ENCODE results near the gene CARM1. TPM values are rescaled to one million over a fixed set of nuclear protein-coding genes. Genes with fewer than 3 reads are reported as not detected.
A peak's percentile ranks its signal among the peaks of the same experiment; 100 is the strongest.

CARM1 gene
- total RNA-seq, 2 donors from 2014 or later = 53.3 to 75.9 TPM

GRCh38 chr19:10839114-10840050, 32.0 kb upstream of the CARM1 start:
- Histone ChIP-seq H3K9ac (ENCODE audit: low read depth in 2 of 2, low read length in 2 of 2) (no peak overlapping the region), H3K27ac (no peak overlapping the region), H3K27me3 (no peaks in the 10 kb centered on the region), H3K4me1 (no peaks in the 10 kb centered on the region), H3K36me3 (no peaks in the 10 kb centered on the region), H3K4me3 (no peak overlapping the region), H3K9me3 (no peaks in the 10 kb centered on the region)
- TF ChIP-seq CTCF (IDR thresholded peaks at IDR 0.05) = no peak
- no peak for DNase-seq
- intact Hi-C loops (cut with DNase I) = no loop called here

- intact Hi-C loops (cut with DNase I) = no loop called here
- no peak overlapping the region for H3K4me3 ChIP-seq
- H3K27ac ChIP-seq = no peak overlapping the region
- no peak for DNase-seq
- H3K36me3 ChIP-seq = no peaks in the 10 kb centered on the region
- no peaks in the 10 kb centered on the region for H3K9me3 ChIP-seq
- TF ChIP-seq CTCF (IDR thresholded peaks at IDR 0.05) = no peak
- H3K4me1 ChIP-seq = no peaks in the 10 kb centered on the region
- no peak overlapping the region for H3K9ac ChIP-seq (ENCODE audit: low read depth in 2 of 2, low read length in 2 of 2)
- H3K27me3 ChIP-seq = no peaks in the 10 kb centered on the region
These were observed 28.6 kb upstream of the CARM1 start for GRCh38 chr19:10842788-10843187.

- H3K27ac ChIP-seq = no peak overlapping the region
- H3K9me3 ChIP-seq = no peaks in the 10 kb centered on the region
- no peaks in the 10 kb centered on the region for H3K4me1 ChIP-seq
- intact Hi-C loops (cut with DNase I) = no loop called here
- no peak overlapping the region for H3K9ac ChIP-seq (ENCODE audit: low read depth in 2 of 2, low read length in 2 of 2)
- no peak for DNase-seq
- H3K36me3 ChIP-seq = no peaks in the 10 kb centered on the region
- no peak overlapping the region for H3K4me3 ChIP-seq
- no peaks in the 10 kb centered on the region for H3K27me3 ChIP-seq
- no peak for TF ChIP-seq CTCF (IDR thresholded peaks at IDR 0.05)
These were observed 24.7 kb upstream of the CARM1 start for GRCh38 chr19:10846500-10847202.

- H3K27ac ChIP-seq = no peak within 1 kb of the TSS
- intact Hi-C loops (cut with DNase I) = no loop called here
- TF ChIP-seq CTCF (IDR thresholded peaks at IDR 0.05) = no peak
- no peaks in the 10 kb centered on the region for H3K27me3 ChIP-seq
- no peaks in the 10 kb centered on the region for H3K4me1 ChIP-seq
- no peaks in the 10 kb centered on the region for H3K9me3 ChIP-seq
- DNase-seq = no peak
- H3K9ac ChIP-seq (ENCODE audit: low read depth in 2 of 2, low read length in 2 of 2) = peak within 1 kb of the TSS in 1 of 2 donors; percentile 19
- no peaks in the 10 kb centered on the region for H3K36me3 ChIP-seq
- H3K4me3 ChIP-seq = no peak within 1 kb of the TSS
These were observed 23.0 kb upstream of the CARM1 start, which contains the start of gene C19orf38 for GRCh38 chr19:10848230-10848856. C19orf38 (plus strand) TSS chr19:10848415; CDS start chr19:10848509, 94 bp downstream.

GRCh38 chr19:10850631-10851030, 20.7 kb upstream of the CARM1 start:
- no peaks in the 10 kb centered on the region for H3K9me3 ChIP-seq
- DNase-seq = no peak
- H3K27me3 ChIP-seq = no peaks in the 10 kb centered on the region
- TF ChIP-seq CTCF (IDR thresholded peaks at IDR 0.05) = no peak
- H3K36me3 ChIP-seq = no peaks in the 10 kb centered on the region
- H3K27ac ChIP-seq = no peak overlapping the region
- no peak overlapping the region for H3K9ac ChIP-seq (ENCODE audit: low read depth in 2 of 2, low read length in 2 of 2)
- intact Hi-C loops (cut with DNase I) = no loop called here
- H3K4me3 ChIP-seq = no peak overlapping the region
- no peaks in the 10 kb centered on the region for H3K4me1 ChIP-seq
